ENCODE results near the gene FAM234B. TPM values are rescaled to one million over a fixed set of nuclear protein-coding genes. Genes with fewer than 3 reads are reported as not detected.

FAM234B gene
- total and polyA plus RNA-seq, 2 experiments from 2014 or later = 9.5 to 21.1 TPM

DNA sequence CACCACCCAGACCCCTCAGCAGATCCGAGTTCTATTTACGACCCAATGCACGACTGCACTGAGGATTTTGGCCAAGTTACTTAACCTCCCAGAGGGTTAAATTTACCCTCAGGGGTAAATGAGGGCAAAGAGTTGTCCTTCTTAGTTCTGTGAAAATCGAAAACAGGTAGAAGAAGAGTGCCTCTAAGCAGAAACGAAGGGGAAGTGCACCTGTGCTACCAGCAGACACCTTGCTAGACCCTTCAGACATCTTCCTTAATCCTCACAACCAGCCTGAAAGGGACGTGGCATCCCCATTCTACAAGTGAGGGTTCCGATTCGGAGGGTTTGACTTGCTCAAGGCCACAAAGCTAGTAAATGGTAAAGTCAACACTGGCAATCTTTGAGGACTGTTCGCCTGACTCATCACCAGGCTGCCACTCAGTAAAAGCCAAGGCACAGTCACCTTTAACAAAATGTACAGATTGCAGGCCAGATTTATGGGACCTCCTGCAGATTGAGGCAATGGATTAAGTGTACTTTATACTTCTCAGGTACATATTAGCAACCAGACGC is 57.7 kb downstream of the FAM234B start:
- Mint-ChIP-seq H3K36me3 (ENCODE audit: low read depth) (no peaks in the 10 kb centered on the region), H3K4me1 (peaks cover 45% of the 10 kb centered on the region), H3K27ac (no peak overlapping the region; the same call in 1 of the 2 replicates), H3K9me3 (no peaks in the 10 kb centered on the region), H3K4me3 (peak overlapping the region; percentile 76), H3K27me3 (ENCODE audit: insufficient read depth, low read depth, poor library complexity) (peaks cover 5% of the 10 kb centered on the region)
- peak overlapping the region; percentile 96 for H3K4me2 ChIP-seq
- H3K4me3 ChIP-seq = peak overlapping the region; percentile 92
- H3K79me2 ChIP-seq (replicated peaks; ENCODE audit: insufficient read depth) = no peaks in the 10 kb centered on the region
- H3K9me2 ChIP-seq (ENCODE audit: insufficient read depth) = no peaks in the 10 kb centered on the region
- peak overlapping the region; percentile 99 for H2AFZ ChIP-seq
- DNase-seq (ENCODE audit: low spot score) (no peak), ATAC-seq (peak; percentile 4; the same call in 1 of the 3 replicates)
- H3K27me3 ChIP-seq (ENCODE audit: insufficient read depth) = no peaks in the 10 kb centered on the region
- TF ChIP-seq EZH2phosphoT487 (IDR thresholded peaks at IDR 0.05; ENCODE audit: unreplicated experiment) = no peak
- TF ChIP-seq EZH2 (IDR thresholded peaks at IDR 0.05; ENCODE audit: low read depth, unreplicated experiment) = no peak
- TF ChIP-seq, protein P1, sequence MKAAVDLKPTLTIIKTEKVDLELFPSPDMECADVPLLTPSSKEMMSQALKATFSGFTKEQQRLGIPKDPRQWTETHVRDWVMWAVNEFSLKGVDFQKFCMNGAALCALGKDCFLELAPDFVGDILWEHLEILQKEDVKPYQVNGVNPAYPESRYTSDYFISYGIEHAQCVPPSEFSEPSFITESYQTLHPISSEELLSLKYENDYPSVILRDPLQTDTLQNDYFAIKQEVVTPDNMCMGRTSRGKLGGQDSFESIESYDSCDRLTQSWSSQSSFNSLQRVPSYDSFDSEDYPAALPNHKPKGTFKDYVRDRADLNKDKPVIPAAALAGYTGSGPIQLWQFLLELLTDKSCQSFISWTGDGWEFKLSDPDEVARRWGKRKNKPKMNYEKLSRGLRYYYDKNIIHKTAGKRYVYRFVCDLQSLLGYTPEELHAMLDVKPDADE (IDR thresholded peaks at IDR 0.05) = no peak
- TF ChIP-seq STAT1 (IDR thresholded peaks at IDR 0.05; ENCODE audit: unreplicated experiment) = no peak
- TF ChIP-seq, protein P2, sequence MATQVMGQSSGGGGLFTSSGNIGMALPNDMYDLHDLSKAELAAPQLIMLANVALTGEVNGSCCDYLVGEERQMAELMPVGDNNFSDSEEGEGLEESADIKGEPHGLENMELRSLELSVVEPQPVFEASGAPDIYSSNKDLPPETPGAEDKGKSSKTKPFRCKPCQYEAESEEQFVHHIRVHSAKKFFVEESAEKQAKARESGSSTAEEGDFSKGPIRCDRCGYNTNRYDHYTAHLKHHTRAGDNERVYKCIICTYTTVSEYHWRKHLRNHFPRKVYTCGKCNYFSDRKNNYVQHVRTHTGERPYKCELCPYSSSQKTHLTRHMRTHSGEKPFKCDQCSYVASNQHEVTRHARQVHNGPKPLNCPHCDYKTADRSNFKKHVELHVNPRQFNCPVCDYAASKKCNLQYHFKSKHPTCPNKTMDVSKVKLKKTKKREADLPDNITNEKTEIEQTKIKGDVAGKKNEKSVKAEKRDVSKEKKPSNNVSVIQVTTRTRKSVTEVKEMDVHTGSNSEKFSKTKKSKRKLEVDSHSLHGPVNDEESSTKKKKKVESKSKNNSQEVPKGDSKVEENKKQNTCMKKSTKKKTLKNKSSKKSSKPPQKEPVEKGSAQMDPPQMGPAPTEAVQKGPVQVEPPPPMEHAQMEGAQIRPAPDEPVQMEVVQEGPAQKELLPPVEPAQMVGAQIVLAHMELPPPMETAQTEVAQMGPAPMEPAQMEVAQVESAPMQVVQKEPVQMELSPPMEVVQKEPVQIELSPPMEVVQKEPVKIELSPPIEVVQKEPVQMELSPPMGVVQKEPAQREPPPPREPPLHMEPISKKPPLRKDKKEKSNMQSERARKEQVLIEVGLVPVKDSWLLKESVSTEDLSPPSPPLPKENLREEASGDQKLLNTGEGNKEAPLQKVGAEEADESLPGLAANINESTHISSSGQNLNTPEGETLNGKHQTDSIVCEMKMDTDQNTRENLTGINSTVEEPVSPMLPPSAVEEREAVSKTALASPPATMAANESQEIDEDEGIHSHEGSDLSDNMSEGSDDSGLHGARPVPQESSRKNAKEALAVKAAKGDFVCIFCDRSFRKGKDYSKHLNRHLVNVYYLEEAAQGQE (IDR thresholded peaks at IDR 0.05; ENCODE audit: unreplicated experiment) = no peak
- no peak for TF ChIP-seq JUNB (IDR thresholded peaks at IDR 0.05; ENCODE audit: unreplicated experiment)
- TF ChIP-seq, protein P3, sequence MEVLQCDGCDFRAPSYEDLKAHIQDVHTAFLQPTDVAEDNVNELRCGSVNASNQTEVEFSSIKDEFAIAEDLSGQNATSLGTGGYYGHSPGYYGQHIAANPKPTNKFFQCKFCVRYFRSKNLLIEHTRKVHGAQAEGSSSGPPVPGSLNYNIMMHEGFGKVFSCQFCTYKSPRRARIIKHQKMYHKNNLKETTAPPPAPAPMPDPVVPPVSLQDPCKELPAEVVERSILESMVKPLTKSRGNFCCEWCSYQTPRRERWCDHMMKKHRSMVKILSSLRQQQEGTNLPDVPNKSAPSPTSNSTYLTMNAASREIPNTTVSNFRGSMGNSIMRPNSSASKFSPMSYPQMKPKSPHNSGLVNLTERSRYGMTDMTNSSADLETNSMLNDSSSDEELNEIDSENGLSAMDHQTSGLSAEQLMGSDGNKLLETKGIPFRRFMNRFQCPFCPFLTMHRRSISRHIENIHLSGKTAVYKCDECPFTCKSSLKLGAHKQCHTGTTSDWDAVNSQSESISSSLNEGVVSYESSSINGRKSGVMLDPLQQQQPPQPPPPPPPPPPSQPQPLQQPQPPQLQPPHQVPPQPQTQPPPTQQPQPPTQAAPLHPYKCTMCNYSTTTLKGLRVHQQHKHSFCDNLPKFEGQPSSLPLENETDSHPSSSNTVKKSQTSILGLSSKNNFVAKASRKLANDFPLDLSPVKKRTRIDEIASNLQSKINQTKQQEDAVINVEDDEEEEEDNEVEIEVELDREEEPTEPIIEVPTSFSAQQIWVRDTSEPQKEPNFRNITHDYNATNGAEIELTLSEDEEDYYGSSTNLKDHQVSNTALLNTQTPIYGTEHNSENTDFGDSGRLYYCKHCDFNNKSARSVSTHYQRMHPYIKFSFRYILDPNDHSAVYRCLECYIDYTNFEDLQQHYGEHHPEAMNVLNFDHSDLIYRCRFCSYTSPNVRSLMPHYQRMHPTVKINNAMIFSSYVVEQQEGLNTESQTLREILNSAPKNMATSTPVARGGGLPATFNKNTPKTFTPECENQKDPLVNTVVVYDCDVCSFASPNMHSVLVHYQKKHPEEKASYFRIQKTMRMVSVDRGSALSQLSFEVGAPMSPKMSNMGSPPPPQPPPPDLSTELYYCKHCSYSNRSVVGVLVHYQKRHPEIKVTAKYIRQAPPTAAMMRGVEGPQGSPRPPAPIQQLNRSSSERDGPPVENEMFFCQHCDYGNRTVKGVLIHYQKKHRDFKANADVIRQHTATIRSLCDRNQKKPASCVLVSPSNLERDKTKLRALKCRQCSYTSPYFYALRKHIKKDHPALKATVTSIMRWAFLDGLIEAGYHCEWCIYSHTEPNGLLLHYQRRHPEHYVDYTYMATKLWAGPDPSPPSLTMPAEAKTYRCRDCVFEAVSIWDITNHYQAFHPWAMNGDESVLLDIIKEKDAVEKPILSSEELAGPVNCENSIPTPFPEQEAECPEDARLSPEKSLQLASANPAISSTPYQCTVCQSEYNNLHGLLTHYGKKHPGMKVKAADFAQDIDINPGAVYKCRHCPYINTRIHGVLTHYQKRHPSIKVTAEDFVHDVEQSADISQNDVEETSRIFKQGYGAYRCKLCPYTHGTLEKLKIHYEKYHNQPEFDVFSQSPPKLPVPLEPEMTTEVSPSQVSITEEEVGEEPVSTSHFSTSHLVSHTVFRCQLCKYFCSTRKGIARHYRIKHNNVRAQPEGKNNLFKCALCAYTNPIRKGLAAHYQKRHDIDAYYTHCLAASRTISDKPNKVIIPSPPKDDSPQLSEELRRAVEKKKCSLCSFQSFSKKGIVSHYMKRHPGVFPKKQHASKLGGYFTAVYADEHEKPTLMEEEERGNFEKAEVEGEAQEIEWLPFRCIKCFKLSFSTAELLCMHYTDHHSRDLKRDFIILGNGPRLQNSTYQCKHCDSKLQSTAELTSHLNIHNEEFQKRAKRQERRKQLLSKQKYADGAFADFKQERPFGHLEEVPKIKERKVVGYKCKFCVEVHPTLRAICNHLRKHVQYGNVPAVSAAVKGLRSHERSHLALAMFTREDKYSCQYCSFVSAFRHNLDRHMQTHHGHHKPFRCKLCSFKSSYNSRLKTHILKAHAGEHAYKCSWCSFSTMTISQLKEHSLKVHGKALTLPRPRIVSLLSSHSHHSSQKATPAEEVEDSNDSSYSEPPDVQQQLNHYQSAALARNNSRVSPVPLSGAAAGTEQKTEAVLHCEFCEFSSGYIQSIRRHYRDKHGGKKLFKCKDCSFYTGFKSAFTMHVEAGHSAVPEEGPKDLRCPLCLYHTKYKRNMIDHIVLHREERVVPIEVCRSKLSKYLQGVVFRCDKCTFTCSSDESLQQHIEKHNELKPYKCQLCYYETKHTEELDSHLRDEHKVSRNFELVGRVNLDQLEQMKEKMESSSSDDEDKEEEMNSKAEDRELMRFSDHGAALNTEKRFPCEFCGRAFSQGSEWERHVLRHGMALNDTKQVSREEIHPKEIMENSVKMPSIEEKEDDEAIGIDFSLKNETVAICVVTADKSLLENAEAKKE (CRISPR knock-in tag; IDR thresholded peaks at IDR 0.05) = no peak
- TF ChIP-seq ZNF331 (CRISPR knock-in tag; IDR thresholded peaks at IDR 0.05; ENCODE audit: low read depth) = no peak
- no peak for TF ChIP-seq ZNF114 (CRISPR knock-in tag; IDR thresholded peaks at IDR 0.05)
- TF ChIP-seq CREB1 (CRISPR knock-in tag; IDR thresholded peaks at IDR 0.05; ENCODE audit: low read depth) = no peak
- H4K20me1 ChIP-seq (replicated peaks; ENCODE audit: insufficient read depth) = no peaks in the 10 kb centered on the region
- no peaks in the 10 kb centered on the region for H3K36me3 ChIP-seq (ENCODE audit: insufficient read depth)
- peaks cover 13% of the 10 kb centered on the region for H3F3A ChIP-seq (replicated peaks; ENCODE audit: low read depth)
- peaks cover 40% of the 10 kb centered on the region for H3K4me1 ChIP-seq (ENCODE audit: insufficient read depth)
- H3K27ac ChIP-seq (ENCODE audit: low read depth) = no peak overlapping the region

All from GM23338 (cell line).